Lung (tissue), 12 donors: ENCODE measurements around the gene CMTM3. TPM values are rescaled to one million over a fixed set of nuclear protein-coding genes. Genes with fewer than 3 reads are reported as not detected.
"Not testable (repeated sequence)": the region's sequence is repeated elsewhere in the genome, so short reads cannot be mapped to it uniquely, and the experiment has no call there.

Experiments used
- ATAC-seq: fragments of 200-7000 bp; cut with Tn5 transposase; one replicate; pipeline ENCODE4 v1.9.1; 2020; ENCODE audit warnings: moderate number of reproducible peaks; ENCODE audit not compliant: insufficient read depth, low FRiP score
- DNase-seq, 3 donors: peaks; one replicate each; pipeline ENCODE4 v3.0.0-alpha.2; 2013 to 2017
- H3K27ac ChIP-seq, 2 donors: one replicate each; pipeline ENCODE4 v1.5.1; 2013; ENCODE audit warnings: mild to moderate bottlenecking in 2 of 2, moderate library complexity in 2 of 2, control low read depth in 1 of 2, inconsistent platforms in 1 of 2, low read depth in 1 of 2, low read length in 1 of 2
- H3K27me3 ChIP-seq, 3 donors: one replicate each; pipeline ENCODE4 v1.5.1; 2013; ENCODE audit warnings: low read length in 2 of 3; ENCODE audit not compliant: control insufficient read depth in 3 of 3, insufficient read depth in 3 of 3
- H3K36me3 ChIP-seq, 4 donors: one replicate each; pipeline ENCODE4 v1.5.1; 2013; ENCODE audit warnings: low read length in 4 of 4, mild to moderate bottlenecking in 1 of 4, moderate library complexity in 1 of 4; ENCODE audit not compliant: control insufficient read depth in 4 of 4, insufficient read depth in 4 of 4
- H3K4me1 ChIP-seq, 5 donors: one replicate each; pipeline ENCODE4 v1.5.1; 2013; ENCODE audit warnings: low read length in 5 of 5, mild to moderate bottlenecking in 2 of 5, moderate library complexity in 1 of 5; ENCODE audit not compliant: control insufficient read depth in 5 of 5, insufficient read depth in 5 of 5
- H3K4me3 ChIP-seq: one replicate; pipeline ENCODE4 v1.5.1; 2013; ENCODE audit warnings: mild to moderate bottlenecking, control low read depth, moderate library complexity
- H3K9ac ChIP-seq, 2 donors: one replicate each; pipeline ENCODE4 v1.5.1; 2013; ENCODE audit warnings: low read length in 2 of 2, control low read depth in 1 of 2; ENCODE audit not compliant: insufficient read depth in 1 of 2
- H3K9me3 ChIP-seq, 4 donors: one replicate each; pipeline ENCODE4 v1.5.1; 2013; ENCODE audit warnings: low read length in 3 of 4, mild to moderate bottlenecking in 1 of 4, moderate library complexity in 1 of 4; ENCODE audit not compliant: control insufficient read depth in 4 of 4, insufficient read depth in 3 of 4
- CTCF ChIP-seq: IDR thresholded peaks from 2 replicates; pipeline ENCODE4 v1.5.1; 2012; ENCODE audit warnings: mild to moderate bottlenecking; ENCODE audit errors: control extremely low read depth, extremely low read depth
- WGBS, 2 donors: extraction: QIAGEN DNeasy Blood & Tissue Kit; methylation state at CpG; one replicate each; pipeline ENCODE4 v1.1.7; 2013; 5-methylcytosine and 5-hydroxymethylcytosine counted together
- polyA plus RNA-seq, 2 donors: library from polyadenylated mRNA; stranded (reverse); fragments of 200-250 nt; gene quantifications; one replicate each; pipeline ENCODE4 v1.2.1, GENCODE V29; 2013
- total RNA-seq, 2 donors: library from RNA; depleted of rRNA in 1 of 2; stranded (reverse); fragments of >200 nt in 1 of 2; gene quantifications; one replicate each; pipeline ENCODE4 v1.2.1, GENCODE V29; 2014 to 2021
- donor health status: control.
- donor health status: control.
- donor health status: Bipolar disorder and iron deficiency.
- donor health status: healthy.
- donor health status: DM: yes; HTN: yes; CAD: no.

The CMTM3 gene
- total and polyA plus RNA-seq, 4 donors, result 19.8 to 46.4 (median 31.4) TPM

- no peak within 1 kb of the TSS for H3K27ac ChIP-seq
- TF ChIP-seq CTCF, result no peak
- WGBS, 2 donors, result 95 to 99% methylated on average over 49 to 54 of the region's 54 CpGs
- H3K4me1 ChIP-seq, result peaks cover 0 to 2% (median 0%) of the 10 kb centered on the region in 5 donors
- H3K36me3 ChIP-seq, result peaks cover 0 to 21% (median 17%) of the 10 kb centered on the region in 4 donors
- H3K9me3 ChIP-seq, result peaks cover 0 to 2% (median 0%) of the 10 kb centered on the region in 4 donors
- no peak for ATAC-seq
- no peaks in the 10 kb centered on the region for H3K27me3 ChIP-seq
- H3K4me3 ChIP-seq, result no peak within 1 kb of the TSS
- DNase-seq, result no peak
- no peak within 1 kb of the TSS for H3K9ac ChIP-seq
These were observed 38.2 kb upstream of the CMTM3 start, which contains the start of gene CMTM1 for GRCh38 chr16:66566051-66566901. Gene CMTM1 (plus strand): TSS chr16:66566439. CDS start chr16:66566514, 75 bp downstream.

- H3K4me3 ChIP-seq, DNase-seq, ATAC-seq, H3K9me3 ChIP-seq, H3K4me1 ChIP-seq, H3K27me3 ChIP-seq, H3K9ac ChIP-seq, H3K27ac ChIP-seq: not testable (repeated sequence)
- peaks cover 0 to 21% (median 16%) of the 10 kb centered on the region in 4 donors for H3K36me3 ChIP-seq
- WGBS, 2 donors, result 93 to 98% methylated on average over 3 of the region's 3 CpGs
These were observed 37.2 kb upstream of the CMTM3 start for GRCh38 chr16:66567270-66567669.

- 95 to 98% methylated on average over 2 of the region's 2 CpGs for WGBS, 2 donors
- Histone ChIP-seq H3K36me3 (peaks cover 0 to 19% (median 11%) of the 10 kb centered on the region in 4 donors), H3K4me3 (no peak overlapping the region), H3K9me3 (peaks cover 0 to 2% (median 0%) of the 10 kb centered on the region in 4 donors), H3K9ac (no peak overlapping the region), H3K27ac (no peak overlapping the region), H3K27me3 (no peaks in the 10 kb centered on the region), H3K4me1 (peaks cover 0 to 2% (median 0%) of the 10 kb centered on the region in 5 donors)
- no peak for TF ChIP-seq CTCF
- DNase-seq (no peak), ATAC-seq (no peak)
These were observed 36.1 kb upstream of the CMTM3 start for GRCh38 chr16:66568355-66568754.

- H3K27ac ChIP-seq, result no peak overlapping the region
- peaks cover 0 to 19% (median 10%) of the 10 kb centered on the region in 4 donors for H3K36me3 ChIP-seq
- no peak overlapping the region for H3K4me3 ChIP-seq
- no peak for ATAC-seq
- peaks cover 0 to 2% (median 0%) of the 10 kb centered on the region in 4 donors for H3K9me3 ChIP-seq
- H3K27me3 ChIP-seq, result no peaks in the 10 kb centered on the region
- WGBS, 2 donors, result 100% methylated on average over 1 of the region's 1 CpG
- H3K9ac ChIP-seq, result no peak overlapping the region
- H3K4me1 ChIP-seq, result peaks cover 0 to 2% (median 0%) of the 10 kb centered on the region in 5 donors
- DNase-seq, result no peak
- no peak for TF ChIP-seq CTCF
These were observed 35.4 kb upstream of the CMTM3 start for GRCh38 chr16:66569131-66569530.
